HG02588 (cell line): ENCODE measurements around the gene ENDOU.

Experiments used
- ATAC-seq: cut with Tn5 transposase; IDR thresholded peaks from one replicate; pipeline ENCODE4 v1.9.1; 2021; ENCODE audit warnings: mild to moderate bottlenecking, moderate library complexity; ENCODE audit not compliant: unreplicated experiment

The ENDOU gene

DNA sequence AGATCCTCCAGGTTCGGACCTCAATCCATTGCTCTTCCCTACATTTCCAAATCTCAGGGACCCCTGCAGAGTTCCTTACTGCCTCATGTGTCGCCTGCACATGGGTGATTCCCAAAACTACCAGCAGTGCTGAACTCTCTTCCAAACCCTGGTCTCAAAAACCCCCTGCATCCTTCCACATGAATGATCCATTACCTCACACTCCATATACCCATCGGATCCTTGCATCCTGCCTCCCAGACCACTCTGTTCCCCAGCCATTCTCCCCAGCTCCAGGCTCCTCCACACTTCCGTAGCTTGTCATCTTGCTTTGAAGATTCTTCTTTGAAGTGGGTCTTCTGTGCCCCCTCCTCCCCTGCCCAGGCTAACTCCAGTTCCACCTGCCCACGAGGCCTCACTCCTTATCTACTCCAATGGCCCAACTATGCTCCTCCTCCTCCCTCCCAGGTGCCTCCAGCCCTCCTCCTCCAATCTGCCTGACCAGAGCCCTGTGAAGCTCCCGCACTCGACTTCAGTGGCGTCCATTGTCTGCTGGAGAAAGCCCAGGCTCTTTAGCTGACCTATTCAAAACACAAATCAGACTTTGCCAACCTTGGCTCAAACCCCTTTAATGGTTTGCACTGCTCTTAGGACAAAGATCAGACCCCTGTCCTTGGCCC, 19.6 kb upstream of the ENDOU start:
- no peak for ATAC-seq

DNA sequence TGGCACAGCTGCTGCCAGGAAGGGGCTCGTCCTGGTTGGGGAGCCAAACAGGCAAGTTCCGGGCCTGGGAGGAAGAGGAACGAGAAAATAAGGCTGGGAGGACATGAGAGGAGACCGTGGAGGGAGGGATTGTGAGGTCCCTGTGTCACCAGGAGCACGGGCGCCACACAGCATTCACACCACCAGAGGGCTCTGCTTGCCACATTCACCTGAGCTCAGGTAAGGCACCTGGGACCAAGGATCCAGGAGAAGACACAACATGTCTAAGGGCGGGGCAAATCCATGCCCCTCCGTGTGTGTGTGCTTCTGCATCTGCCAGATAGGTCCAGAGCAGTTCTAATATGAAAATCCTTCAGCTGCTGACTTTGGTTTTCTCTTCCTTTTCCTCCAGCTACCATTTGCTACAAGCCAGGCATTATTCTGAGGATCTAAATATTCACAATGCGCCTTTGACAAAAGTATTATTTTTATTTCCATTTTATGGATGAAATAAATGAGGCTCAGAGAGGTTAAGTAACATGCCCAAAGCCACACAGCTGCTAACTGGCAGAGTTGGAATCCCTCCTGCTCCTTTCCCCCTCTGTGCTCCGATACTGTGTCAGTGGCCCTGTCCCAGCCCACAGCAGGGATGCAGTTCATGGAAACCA, 18.8 kb upstream of the ENDOU start:
- no peak for ATAC-seq

DNA sequence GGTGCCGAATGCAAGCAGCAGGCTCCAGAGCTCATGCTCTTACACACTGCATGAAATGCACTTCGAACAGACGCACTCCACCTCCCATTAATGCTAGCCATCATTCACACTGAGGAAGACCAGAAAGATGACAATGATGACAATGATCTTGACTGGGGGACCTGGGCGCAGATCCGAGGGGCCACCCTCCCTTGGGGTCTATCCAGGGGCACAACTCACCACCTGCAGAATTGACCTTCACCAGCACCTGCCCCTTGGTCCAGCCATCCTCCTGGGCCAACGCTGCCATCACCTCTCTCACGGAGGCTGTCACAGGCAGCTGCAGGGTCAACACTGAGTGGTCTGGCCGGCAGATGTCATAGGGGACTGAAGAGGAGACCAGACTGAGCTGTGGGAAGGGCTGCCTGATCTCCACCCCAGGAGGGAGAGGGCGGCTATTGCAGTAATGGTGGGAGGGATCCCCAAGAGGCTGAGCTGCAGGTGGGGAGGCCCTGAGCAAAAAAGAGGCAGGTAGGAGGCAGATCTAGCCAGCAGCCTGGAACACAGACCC, 18.1 kb upstream of the ENDOU start:
- ATAC-seq, result no peak

DNA sequence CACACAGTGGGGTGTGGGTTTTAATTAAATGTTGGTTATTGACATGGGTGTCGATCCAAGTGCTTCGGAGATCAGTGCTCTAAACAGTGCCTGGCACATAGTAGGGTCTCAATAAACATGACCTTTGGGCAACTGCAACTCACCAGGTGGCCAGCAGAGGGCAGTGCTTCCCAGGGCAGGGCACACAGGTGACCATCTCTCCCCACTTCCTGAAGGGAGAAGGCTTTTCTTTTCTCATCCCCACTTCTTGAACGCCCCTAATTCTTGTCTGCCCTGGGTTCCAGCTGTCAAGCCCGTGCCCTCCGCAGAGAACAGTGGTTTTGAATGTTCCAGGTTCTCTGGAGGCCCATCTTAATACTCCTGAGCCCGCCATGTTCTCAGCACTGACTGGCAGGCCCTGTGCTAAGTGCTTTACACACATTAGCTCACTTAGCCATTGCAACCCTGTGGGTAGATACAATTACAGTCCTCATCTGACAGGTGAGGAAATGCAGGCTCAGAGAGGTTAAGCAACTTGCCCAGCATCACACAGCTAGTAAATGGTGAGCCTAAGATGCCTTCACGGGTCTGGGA, 17.0 kb upstream of the ENDOU start:
- no peak for ATAC-seq

DNA sequence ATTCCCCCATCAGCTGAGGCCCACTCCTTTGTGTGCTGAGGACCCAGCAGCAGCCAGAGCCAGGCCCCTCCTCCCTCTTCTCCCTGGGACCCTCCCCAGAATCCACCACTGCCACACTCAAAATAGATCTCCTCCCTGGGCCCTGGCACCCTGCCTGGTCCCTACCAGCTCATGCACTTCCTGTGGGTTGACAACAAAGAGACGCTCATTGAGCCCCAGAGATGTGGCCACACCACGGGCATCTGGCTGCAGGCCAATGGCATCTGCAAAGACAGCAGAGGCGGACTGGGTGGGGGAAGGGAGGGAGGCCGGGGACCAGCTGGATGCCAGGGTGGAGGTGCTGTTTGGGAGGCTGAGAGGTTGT, 16.0 kb upstream of the ENDOU start:
- no peak for ATAC-seq

DNA sequence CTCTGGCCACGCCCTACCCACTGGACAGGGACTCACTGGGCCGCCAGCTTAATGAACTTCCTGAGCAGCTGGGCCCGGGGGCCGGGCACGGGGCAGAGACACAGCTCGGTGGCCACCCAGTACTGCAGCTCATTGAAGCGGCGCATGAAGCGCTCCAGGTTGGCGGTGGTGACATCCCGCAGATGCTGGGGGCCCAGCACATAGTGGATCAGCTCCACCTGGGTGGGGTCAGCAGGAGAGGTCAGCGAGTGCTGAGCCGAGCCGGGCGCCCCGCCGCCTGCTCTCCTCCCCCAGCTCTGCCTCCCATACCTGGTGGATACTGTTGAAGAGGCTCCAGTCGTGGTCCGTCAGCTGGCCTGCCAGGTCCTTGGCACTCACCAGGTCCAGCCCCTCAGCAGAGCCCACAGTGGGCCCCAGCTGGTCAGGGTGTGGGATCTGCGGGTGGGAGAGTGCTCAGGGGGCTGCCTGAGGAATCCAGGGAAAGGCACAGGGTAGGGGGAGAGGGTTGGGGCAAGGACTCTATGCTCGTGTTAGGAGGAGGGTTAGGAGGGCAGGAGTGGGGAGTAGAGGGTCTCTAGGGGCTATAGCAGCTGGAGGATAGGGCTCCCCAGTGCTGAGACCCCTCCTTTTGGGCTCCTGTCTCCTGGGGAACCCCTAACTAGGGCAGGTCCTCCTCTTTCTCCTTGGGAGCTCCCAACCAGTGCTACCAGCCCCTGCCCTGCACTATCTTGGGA, 15.5 kb upstream of the ENDOU start:
- ATAC-seq, result peak; percentile 31

DNA sequence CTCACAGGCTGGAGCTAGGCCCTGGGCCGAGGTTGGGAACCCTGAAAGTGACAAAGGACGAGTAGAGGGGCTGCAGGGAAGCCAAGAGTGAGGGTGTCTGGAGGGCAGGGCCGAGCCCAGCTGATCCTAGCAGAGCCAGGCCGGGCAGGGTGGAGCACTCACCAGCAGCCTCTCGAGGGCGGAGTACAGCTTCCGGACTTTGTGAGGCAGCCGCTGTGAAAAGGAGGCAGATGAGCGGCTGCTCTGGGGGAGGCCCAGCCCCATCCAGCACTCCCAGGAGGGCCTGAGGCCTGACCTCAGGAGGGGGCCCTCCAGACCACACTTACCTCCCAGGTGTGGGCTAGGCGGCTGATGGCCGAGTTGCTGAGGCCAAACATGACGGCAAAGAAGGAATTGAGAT, 14.7 kb upstream of the ENDOU start:
- peak; percentile 52 for ATAC-seq

DNA sequence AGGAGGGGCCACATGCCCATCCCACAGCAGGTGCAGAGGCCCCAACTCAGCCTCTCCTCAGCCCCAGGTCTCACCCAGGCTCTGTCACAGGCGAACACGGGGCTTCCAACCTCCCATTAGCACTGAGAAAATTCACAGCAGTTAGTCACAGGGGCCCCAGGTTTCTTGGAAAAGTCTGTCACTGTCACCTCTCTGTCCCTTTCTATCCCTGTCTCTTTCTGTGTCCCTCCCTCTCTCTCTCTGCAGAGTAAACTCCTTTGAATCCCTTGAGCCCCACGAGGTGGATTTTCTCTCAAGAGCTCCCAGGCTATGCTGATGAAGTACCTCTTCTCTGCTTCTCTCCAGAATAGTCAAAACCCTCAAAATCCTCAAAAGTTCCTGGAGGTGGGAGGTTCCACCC, 14.0 kb upstream of the ENDOU start:
- ATAC-seq, result no peak

DNA sequence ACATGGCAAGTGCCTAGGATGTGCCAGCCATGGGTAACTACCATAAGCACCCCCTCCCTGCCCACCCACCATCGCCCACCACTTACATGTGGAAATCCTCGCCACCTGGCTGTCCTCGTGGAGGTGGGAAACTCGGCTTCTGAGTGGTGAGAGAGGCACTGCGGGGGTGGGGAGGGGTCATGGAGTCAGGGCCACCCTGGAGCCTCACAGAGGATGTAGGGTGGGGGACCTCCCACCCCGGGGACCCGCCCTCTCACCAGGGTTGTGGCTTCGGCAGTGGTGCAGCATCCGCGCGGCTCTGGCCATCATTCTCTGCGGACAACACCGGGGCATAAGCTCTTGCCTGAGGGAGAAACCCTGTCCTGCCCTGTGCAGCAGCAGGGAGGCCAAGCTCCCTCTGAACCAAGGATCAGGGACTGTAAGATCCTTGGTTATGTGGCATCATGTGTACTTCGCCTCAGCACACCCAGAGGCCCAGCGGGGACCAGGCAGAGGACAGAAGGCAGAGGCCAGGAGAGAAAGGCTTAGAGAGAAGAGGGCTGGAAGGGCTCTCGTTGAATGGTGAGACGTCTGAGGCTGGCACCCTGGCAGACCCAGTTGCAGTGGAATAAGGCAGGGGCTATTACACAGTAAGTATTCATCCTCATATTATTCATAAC, 12.8 kb upstream of the ENDOU start:
- ATAC-seq, result no peak

DNA sequence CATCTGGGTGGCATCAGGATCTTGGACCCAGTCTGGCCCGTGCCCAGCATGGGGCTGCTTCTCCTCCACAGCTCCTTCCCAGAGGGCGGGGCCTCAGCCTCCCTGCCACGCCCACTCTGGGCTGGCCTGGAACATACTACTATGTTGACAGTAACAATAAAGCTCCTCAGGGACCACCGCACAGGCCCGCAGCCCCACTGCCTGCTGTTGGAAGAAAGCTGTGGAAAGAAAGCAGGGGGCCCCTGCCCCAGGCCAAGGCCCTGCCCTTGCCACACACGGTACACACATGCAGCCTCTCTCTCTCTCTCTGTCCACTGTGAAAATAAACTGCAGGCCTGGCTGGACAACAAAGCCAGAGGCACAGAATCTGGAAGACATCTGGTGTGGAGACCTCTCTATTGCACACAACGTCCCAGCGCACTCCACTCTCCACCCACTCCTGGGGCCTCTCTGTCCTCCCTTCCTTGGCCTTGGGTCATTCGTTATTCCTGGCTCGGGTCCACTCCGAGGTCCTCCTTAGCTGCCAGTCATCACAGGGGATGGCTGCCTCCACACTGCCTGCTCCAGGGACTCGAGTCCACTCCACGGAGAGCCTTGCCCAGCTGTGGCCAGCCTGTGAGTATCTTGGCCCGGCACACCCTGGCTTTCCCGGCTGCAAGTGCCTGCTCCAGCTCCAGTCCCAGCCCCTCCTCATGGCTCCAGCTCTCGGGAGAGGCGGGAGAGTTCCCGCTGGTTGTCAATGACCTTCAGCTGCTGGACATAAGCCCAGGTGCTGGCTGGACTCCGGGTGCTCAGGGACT, 11.8 kb upstream of the ENDOU start:
- ATAC-seq, result no peak

DNA sequence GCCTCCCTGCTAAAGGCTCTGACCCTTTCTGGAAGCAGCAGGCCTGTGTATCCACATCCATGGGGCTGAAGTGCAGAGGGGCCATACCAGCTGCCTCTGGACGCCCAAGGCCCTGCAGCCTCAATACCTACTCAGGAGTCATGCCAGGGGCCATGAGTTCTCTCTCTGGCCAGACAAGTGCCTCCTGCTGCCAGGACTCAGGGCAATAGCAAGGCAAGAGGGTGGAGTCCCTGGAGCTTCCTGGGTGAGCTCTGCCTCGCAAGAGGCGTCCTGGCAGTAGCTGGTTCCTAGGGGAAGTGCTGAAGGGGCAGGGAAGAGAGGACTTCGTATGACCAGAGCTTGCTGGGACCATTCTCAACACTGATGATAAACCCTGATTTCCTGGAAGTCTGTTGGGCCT, 10.9 kb upstream of the ENDOU start:
- ATAC-seq, result no peak

DNA sequence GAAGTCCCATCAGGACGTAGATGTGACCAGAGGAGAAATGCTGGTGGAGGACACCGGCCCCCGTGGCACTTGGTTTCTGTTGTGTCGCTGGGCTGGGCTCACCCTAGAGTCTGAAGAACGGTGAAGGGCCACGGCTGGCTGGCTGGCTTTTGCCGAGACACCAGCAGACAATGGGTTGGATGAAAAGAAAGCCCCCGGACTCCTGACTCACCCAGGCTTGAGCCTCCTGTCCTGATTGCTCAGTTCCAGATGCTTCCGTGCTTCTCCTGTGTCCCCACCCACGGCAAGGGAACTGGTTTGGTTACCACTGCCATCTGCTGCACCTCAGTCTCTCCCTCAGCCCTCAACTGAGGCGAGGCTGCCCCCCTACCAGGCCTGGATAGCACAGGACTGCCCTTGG, 10.4 kb upstream of the ENDOU start:
- ATAC-seq, result no peak

DNA sequence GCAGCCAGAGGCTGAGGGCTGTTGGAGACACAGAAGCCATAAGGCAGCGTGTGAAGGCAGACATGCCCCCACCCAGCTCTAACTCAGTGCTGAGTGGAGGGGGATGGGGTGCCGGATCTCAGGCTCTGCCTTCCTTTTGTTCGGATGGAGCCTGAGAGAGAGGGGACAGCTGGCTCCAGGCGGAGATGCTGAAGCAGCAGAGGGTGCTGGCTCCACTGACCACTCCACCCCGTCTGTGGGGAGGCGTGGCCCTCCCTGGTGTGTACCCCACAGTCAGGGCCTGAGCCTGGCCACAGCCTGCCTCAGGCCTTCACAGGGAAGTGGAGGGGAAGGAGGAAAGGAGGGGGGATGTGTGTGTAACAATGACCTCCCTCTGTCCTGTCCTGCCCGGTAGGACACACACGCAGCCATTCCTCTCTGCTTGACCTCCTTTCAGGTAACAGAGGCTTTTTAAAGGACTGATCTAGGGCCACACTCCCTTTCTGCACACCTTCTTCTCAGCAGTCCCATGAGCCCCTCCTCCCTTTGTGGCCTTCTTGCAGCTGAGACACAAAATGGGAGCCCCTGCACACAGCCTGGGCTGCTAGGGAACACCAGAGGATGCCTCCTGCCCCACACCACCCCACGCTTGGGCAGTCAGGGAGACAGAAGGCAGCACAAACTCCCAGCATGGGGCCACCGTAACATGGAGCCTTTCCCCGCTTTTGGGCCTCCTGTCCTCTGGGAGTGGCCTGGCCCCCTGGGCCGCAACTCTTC, 9.6 kb upstream of the ENDOU start:
- ATAC-seq, result no peak

DNA sequence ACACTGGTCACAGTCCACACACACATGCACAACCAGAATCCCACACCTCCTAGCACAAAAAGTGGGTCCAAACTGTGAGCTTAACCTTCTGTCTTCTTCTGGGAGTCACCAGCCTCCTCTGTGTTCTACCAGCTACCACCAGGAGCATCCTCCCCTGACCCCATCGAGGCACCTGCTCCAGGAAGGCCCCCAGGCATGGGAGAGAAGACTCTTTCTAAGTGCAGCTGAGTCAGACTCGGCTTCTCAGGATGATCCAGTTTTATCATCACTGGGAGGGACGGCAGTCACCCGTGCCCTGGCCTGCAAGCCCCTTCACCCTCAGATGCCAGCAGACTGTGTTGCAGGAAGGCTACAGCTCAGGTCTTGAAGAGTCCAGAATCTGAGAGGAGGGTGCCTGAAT, 7.9 kb upstream of the ENDOU start:
- ATAC-seq, result no peak

DNA sequence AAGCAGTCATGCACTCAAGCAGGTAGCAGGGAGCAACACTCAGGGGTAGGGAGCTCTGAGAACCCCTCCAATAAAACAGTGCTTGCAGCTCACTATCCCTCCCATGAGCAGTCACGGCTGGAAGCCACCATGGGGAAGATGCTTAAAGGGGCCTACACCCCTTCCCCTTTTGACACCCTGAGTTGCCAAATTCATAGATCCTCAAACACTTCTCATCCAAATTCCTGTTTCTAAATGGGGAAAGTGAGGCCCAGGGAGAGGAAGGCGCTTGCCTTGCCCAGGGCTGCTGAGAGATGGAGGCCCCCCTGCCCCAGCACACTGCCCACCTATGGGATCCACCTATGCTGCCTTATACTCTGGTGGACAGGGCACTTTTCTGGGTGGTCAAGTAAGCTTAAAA, 7.2 kb upstream of the ENDOU start:
- ATAC-seq, result no peak

DNA sequence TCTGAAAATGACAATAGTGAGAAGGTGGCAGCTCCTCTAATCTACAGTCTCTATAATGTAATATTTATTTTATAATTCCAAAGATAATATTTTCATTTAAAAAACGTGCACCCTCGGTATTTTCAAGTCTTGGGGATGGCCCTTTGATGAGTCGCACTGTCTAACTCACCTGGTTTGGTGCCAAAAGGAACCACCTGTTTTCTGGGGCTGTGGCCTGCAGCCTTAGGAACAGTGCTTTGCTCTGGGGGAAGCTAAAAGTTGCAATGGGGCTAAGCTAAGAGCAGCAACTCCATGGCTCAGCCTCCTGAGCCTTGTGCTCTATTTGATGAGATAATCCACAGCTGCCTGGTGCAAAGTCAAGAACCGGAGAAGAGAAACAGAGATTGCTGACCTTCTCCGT, 6.4 kb upstream of the ENDOU start:
- no peak for ATAC-seq

DNA sequence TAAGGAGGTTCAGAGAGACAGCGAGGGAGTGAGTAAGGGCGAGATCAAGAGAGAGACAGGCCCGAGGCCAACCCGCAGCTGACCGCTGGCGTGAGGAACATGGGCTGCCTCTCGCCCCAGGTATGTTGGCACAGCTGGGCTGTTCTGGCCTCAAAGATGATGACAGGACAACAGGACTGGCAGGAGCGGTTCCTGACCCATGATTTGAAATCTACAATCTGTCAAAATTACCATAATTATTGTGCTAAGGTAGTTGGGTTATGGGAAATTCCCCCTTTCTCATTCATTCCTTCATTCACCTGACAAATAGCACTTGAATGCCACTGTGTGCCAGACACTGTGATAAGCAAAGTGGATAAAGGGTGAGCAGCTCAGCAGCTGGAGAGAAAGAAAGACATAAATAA, 5.1 kb upstream of the ENDOU start:
- ATAC-seq, result no peak

DNA sequence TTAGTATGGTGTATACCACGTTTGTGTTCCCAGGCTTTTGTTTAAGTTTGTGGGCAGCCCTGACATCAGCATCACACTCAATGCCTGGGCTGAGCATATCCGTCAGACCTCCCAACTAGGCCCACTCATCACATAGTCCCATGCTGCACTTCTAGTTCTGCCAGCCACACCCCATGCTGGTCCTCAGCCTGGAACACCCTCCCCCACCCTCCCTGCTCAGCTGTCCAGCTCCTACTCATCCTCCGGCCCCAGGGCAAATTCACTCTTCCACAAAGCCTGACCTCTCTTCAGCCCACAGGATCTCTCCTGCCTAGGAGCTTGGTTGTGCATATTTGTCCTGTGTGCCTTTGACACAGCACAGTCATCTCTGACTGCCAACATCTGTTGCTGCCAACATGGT, 3.9 kb upstream of the ENDOU start:
- ATAC-seq, result no peak

DNA sequence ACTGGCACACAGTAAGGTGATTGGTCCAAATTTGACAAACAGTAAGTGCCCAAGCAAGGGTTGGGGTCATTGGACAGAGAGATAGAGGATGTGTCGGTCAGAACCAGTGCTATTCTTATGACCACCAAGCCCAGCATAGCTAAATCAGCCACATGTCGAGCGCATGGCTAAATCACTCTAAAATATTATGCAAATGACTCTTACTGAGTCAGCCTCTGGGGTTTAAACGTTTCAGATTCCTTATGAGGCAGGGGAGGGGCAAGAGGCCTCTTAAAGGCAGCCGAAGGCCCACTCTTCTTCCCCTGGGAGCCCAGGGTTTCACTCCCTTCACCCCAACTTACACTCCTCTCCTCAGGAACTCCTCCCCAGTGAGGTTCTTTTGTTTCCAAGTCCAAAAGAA, 603 bp upstream of the ENDOU start:
- peak; percentile 90 for ATAC-seq
